KBM-7 (cell line): ENCODE data around the gene DMC1.

Experiments used
- DNase-seq: peaks from one replicate; pipeline ENCODE4 v3.0.0-alpha.2; 2015
- in situ Hi-C: fragments of 300-500 bp; cut with MboI; formaldehyde crosslinking; loops from 2 replicates; pipeline ENCODE4 v1.14.3; 2020; ENCODE audit warnings: low sequenced_read_pairs, low pct_unique_long_range_greater_than_20kb, mixed read lengths

Gene DMC1

GRCh38 chr22:38505541-38506117 lies 64.4 kb downstream of the DMC1 start:
- DNase-seq, result peak; percentile 49
- in situ Hi-C loops, result no loop called here

DNA sequence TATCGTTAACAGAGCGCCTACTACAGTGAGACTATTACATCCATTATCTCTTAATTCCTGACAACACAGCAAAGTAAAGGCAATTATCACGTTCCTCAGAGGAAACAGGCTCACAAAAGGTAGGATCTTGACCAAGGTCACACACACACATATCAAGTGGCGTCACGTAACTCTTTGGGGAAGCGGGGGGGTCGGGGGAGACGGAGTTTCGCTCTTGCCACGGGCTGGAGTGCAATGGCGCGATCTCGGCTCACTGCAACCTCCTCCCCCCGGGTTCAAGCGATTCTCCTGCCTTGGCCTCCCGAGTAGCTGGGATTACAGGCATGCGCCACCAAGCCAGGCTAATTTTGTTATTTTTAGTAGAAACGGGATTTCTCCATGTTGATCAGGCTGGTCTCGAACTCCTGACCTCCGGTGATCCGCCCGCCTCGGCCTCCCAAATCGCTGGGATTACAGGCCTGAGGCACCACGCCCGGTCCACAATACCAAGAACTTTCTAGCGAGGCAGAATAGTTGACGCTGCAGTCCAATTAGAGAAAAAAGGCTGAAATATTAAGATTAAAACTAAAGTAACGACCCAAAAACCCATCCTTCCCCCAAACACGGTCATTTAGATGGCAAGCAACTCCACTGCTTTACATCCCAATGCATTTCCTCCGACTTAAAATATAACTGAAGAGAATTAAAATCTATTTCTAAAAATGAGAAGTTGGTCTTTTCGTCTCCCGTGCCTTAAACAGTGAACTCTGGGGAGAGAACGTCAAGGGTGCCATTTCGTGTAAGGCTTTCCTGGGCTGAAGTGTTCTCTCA lies 65.0 kb downstream of the DMC1 start:
- in situ Hi-C loops, result no loop called here
- peak; percentile 65 for DNase-seq

- no peak for DNase-seq
- in situ Hi-C loops, result no loop called here
Measured at GRCh38 chr22:38503021-38503420, 67.0 kb downstream of the DMC1 start.

DNA sequence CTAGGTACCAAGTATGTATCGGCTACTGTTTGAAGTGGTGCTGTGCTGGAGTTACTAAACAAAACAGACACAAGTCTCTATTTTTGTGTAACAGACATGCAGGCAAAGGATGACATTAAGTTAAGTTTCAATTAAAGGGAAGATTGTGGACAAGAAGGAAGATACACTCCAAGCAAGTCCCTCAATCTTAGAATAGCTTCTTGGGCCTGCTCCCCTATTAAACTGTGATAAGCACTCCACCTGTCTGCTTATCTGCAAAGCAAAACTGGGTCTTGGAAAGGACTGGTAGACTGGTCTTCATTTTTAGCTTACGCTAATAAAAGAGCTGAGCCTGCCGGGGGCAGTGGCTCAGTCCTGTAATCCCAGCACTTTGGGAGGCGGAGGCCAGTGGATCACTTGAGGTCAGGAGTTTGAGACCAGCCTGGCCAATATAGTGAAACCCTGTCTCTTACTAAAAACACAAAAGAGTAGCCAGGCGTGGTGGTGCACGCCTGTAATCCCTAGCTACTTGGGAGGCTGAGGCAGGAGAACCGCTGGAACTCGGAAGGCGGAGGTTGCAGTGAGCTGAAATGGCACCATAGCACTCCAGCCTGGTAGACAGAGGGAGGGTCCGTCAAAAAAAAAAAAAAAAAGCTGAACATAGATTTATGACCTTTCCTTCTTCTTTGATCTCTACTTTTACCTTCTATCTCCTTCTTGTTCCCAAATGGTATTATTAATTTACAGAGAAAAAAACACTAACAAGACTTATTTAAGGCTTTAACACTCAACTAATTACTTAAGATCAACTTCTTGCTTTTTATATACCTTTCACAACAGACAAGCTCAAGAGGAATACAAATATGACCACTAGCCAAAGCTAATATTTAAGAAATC lies 67.9 kb downstream of the DMC1 start:
- no peak for DNase-seq
- in situ Hi-C loops, result no loop called here

DNA sequence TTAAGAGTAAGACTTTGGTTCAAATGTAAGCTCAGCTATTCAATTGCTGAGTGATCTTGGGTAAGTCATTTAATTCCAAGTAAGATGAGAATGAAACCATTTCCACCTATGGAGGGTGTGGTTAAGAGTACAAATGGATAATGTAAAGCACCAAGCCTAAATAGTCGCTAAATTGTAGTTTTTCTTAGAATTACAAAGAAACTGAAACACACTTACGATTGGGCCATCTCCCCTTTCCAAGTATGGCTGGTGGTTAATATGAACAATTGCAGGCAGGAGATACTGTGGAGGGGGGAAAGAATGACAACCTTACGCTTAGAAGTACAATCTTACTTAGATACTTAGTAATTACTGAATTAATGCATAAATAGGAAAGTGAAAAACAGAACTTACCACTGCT lies 72.1 kb downstream of the DMC1 start:
- no peak for DNase-seq
- in situ Hi-C loops, result no loop called here

DNA sequence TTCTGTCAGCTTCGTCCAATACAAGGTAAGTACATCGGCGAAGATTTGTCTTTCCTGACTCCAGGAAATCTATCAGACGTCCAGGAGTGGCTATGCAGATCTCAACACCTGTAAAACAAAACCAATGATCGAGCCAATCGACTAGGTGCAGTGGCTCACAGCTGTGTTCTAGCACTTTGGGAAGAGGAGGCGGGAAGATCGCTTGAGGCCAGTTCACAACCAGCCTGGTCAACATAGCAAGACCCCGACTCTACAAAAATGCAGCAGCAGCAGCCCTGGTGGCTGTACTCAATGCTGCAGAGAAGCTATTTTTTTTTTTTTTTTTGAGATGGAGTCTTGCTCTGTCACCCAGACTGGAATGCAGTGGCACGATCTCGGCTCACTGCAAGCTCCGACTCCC lies 75.0 kb downstream of the DMC1 start:
- in situ Hi-C loops, result no loop called here
- no peak for DNase-seq

GRCh38 chr22:38494498-38494897 lies 75.5 kb downstream of the DMC1 start:
- no peak for DNase-seq
- in situ Hi-C loops, result no loop called here

GRCh38 chr22:38491707-38492348 lies 78.2 kb downstream of the DMC1 start:
- DNase-seq, result no peak
- in situ Hi-C loops, result no loop called here

DNA sequence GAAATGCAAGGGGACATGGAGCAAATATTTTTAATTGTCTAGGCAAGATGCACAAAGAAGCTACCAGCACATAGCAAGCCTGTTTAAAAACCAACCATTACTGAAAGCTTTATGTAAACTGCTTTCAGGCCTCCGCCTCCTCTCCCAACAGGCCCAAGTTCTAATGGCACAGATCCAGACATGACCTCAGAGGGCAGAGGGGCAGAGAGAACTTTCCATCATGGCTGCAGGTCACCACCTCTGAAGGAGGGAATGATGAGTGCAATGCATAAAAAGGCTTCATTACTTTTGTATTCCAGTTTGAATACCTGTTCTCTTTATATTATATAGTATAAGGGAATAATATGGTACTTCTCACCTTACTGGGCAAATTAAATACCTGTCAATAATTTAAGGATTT lies 79.1 kb downstream of the DMC1 start:
- no peak for DNase-seq
- in situ Hi-C loops, result no loop called here

DNA sequence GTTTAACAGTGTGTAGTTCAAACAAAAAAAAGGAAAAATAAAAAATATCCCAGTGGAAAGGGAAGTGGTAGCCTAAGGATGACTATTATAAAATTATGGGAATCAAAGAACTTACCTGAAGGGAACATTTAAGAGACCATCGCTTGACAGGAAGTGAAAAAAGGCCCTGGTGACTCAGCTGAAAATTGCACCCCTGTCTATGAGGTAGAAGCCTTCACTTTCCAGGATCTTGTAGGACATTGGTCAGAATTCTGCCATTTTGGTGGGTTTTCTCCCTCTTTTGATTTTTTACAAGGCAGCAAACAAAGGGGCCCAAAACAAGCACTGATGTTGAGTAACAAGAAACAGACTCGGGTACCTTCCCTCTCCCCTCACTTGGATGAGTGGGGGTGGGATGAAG lies 79.5 kb downstream of the DMC1 start:
- no peak for DNase-seq
- in situ Hi-C loops, result no loop called here

DNA sequence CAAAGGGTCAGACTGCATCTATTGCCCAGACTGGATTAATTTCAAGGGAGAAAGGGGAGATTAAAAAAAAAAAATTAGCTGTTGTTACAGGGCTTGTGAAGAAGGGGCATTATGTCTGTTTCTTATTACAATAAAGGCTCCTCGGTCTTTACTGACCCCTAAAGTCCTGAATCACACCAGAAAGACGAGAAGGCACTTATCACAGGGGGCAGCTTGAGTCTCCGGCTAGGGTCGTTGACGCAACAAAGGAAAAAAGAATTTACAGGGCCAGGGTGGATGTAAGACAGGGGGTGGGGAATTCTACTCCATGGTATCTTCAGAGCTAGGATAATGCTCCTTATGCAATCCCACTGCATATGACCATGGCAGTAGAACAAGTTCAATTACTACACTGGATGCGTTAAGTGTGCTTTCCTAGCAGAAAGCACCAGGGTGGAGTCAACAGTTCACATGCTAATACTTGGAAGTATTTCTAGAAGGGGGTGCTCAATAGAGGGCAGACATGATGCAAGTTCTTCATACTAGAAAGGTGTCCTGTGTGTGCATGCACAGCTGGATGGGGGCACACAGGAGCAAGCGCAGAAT lies 80.3 kb downstream of the DMC1 start:
- in situ Hi-C loops, result no loop called here
- no peak for DNase-seq

GRCh38 chr22:38489142-38489541 lies 80.8 kb downstream of the DMC1 start:
- in situ Hi-C loops, result no loop called here
- DNase-seq, result no peak

GRCh38 chr22:38487946-38488345 lies 82.0 kb downstream of the DMC1 start:
- no peak for DNase-seq
- in situ Hi-C loops, result no loop called here

DNA sequence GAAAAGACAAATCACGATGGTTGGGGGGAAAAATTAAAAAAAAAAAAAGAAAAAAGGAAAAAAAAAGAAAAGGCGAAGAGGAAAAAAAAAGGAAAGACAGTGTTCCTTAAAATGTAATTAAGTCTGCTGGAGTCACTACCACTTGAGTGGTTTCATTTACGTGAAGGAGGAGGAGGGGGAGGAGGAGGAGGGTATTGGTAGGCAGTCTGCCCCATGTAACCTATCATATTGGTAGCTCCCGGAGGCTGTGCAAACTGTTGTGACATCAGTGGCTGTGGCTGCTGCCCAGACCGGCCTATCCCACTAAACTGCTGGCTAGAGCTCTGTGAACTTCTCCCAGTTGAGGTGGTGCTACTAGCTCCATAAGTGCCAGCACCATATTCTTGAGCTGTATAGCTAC lies 84.2 kb downstream of the DMC1 start:
- in situ Hi-C loops, result no loop called here
- DNase-seq, result no peak

- no peak for DNase-seq
- in situ Hi-C loops, result no loop called here
Measured at GRCh38 chr22:38484244-38484643, 85.7 kb downstream of the DMC1 start.

- DNase-seq, result no peak
- in situ Hi-C loops, result no loop called here
Measured at GRCh38 chr22:38482662-38483308, 87.2 kb downstream of the DMC1 start.

- in situ Hi-C loops, result no loop called here
Measured at GRCh38 chr22:38481871-38482332, 88.1 kb downstream of the DMC1 start.

DNA sequence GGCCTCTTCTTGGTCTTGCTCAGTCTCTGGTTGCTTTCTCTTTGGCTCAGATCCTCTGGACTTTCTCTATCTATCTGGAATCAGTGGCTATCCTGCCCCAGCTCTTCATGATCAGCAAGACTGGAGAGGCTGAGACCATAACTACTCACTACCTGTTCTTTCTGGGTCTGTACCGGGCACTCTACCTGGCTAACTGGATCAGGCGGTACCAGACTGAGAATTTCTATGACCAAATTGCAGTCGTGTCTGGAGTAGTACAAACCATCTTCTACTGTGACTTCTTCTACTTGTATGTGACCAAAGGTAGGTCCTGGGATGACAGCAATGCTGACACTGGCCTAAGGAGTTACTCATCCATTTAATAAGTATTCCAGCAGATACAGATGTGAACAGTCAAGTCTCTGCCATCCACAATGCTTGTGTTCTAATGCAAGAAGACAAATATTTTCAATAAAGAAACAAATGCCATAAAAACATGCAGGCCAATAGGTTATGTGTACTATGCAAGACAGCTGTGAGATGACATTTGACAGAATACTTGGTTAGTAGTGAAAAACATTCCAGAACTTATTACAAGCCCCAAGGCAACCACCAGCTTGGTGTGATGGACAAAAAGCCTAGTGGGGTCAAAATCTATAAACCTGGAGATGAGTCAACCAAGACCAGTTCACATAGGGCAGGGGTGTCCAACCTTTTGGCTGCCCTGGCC lies 88.7 kb downstream of the DMC1 start:
- in situ Hi-C loops, result no loop called here

More at GRCh38 chr22:38481871-38482332, 88.1 kb downstream of the DMC1 start:
- DNase-seq, result no peak

More for the DNA sequence above, 88.7 kb downstream of the DMC1 start:
- DNase-seq, result no peak
